Activated naive CD4-positive, alpha-beta T cell treated with anti-CD3 and anti-CD28 coated beads, Interleukin-2, amount 50 U/mL, for 72 hours (primary cell): ENCODE results near the gene GTSE1. TPM values are rescaled to one million over a fixed set of nuclear protein-coding genes. Genes with fewer than 3 reads are reported as not detected.
A peak's percentile ranks its signal among the peaks of the same experiment; 100 is the strongest.

Experiments used
- ATAC-seq, 2 donors: fragments of 150-1000 bp; cut with Tn5 transposase; 2 replicates each; pipeline ENCODE4 v1.10.0; 2021; ENCODE audit warnings: mild to moderate bottlenecking in 2 of 2, moderate library complexity in 2 of 2
- DNase-seq, 2 donors: peaks; one replicate each; pipeline ENCODE4 v3.0.0; 2021 to 2022; ENCODE audit warnings: low spot score in 2 of 2
- H3K27ac Mint-ChIP-seq, 2 donors: one replicate each; pipeline ENCODE4 v1.8.0; 2022; ENCODE audit warnings: mild to moderate bottlenecking in 2 of 2, mixed read lengths in 2 of 2
- H3K36me3 Mint-ChIP-seq, 2 donors: one replicate each; pipeline ENCODE4 v1.8.0; 2022; ENCODE audit warnings: mixed read lengths in 2 of 2
- H3K9me3 Mint-ChIP-seq, 2 donors: one replicate each; pipeline ENCODE4 v1.8.0; 2022; ENCODE audit warnings: mixed read lengths in 2 of 2
- total RNA-seq, 2 donors: library from RNA; stranded (reverse); gene quantifications; one replicate each; pipeline ENCODE4 v1.2.3, GENCODE V29; 2022

GTSE1 gene
- total RNA-seq, 2 donors from 2014 or later: 53.1 to 56.1 TPM

- peak; percentile 44 to 74 for DNase-seq
- H3K27ac Mint-ChIP-seq: peak within 1 kb of the TSS in 1 of 2 donors; percentile 20
- peaks cover 0 to 8% of the 10 kb centered on the region in 2 donors for H3K9me3 Mint-ChIP-seq
- peak; percentile 92 to 94 for ATAC-seq
- H3K36me3 Mint-ChIP-seq: peaks cover 14 to 31% of the 10 kb centered on the region in 2 donors
These were observed 29.0 kb upstream of the GTSE1 start, which contains the start of gene TTC38 for GRCh38 chr22:46267431-46268279. Gene TTC38, plus strand, starts transcription at chr22:46268008. Its CDS starts 32 bp downstream, at chr22:46268040.

- Mint-ChIP-seq H3K9me3 (peaks cover 0 to 8% of the 10 kb centered on the region in 2 donors), H3K36me3 (peaks cover 2 to 20% of the 10 kb centered on the region in 2 donors), H3K27ac (no peak overlapping the region)
- DNase-seq: peak in 1 of 2 donors; percentile 38
- ATAC-seq: no peak
These were observed 27.1 kb upstream of the GTSE1 start for GRCh38 chr22:46269564-46269963.

GRCh38 chr22:46272196-46272595 is 24.5 kb upstream of the GTSE1 start:
- ATAC-seq (no peak), DNase-seq (peak in 1 of 2 donors; percentile 28)
- peaks cover 0 to 4% of the 10 kb centered on the region in 2 donors for H3K9me3 Mint-ChIP-seq
- peaks cover 8 to 13% of the 10 kb centered on the region in 2 donors for H3K36me3 Mint-ChIP-seq
- H3K27ac Mint-ChIP-seq: no peak overlapping the region

GRCh38 chr22:46272762-46273431 is 23.8 kb upstream of the GTSE1 start:
- H3K36me3 Mint-ChIP-seq: peaks cover 9% of the 10 kb centered on the region in 2 donors
- no peak overlapping the region for H3K27ac Mint-ChIP-seq
- DNase-seq (peak in 1 of 2 donors; percentile 50), ATAC-seq (no peak)
- peaks cover 0 to 4% of the 10 kb centered on the region in 2 donors for H3K9me3 Mint-ChIP-seq

GRCh38 chr22:46273432-46274148 is 23.1 kb upstream of the GTSE1 start:
- Mint-ChIP-seq H3K36me3 (peaks cover 9 to 16% of the 10 kb centered on the region in 2 donors), H3K27ac (no peak overlapping the region), H3K9me3 (peaks cover 0 to 4% of the 10 kb centered on the region in 2 donors)
- ATAC-seq: peak in 1 of 2 donors; percentile 11
- DNase-seq: peak in 1 of 2 donors; percentile 50

- Mint-ChIP-seq H3K36me3 (peaks cover 9 to 16% of the 10 kb centered on the region in 2 donors), H3K27ac (no peak overlapping the region), H3K9me3 (peaks cover 0 to 4% of the 10 kb centered on the region in 2 donors)
- DNase-seq: peak in 1 of 2 donors; percentile 4
- ATAC-seq: no peak
These were observed 22.3 kb upstream of the GTSE1 start for GRCh38 chr22:46274381-46274780.

- ATAC-seq (peak in 1 of 2 donors; percentile 45), DNase-seq (peak in 1 of 2 donors; percentile 30)
- Mint-ChIP-seq H3K27ac (peak overlapping the region in 1 of 2 donors; percentile 5), H3K36me3 (peaks cover 9 to 16% of the 10 kb centered on the region in 2 donors), H3K9me3 (peaks cover 0 to 4% of the 10 kb centered on the region in 2 donors)
These were observed 21.1 kb upstream of the GTSE1 start for GRCh38 chr22:46275455-46276122.

GRCh38 chr22:46276563-46276962 is 20.1 kb upstream of the GTSE1 start:
- ATAC-seq: no peak
- no peak for DNase-seq
- Mint-ChIP-seq H3K27ac (no peak overlapping the region), H3K36me3 (peaks cover 9 to 16% of the 10 kb centered on the region in 2 donors), H3K9me3 (peaks cover 0 to 4% of the 10 kb centered on the region in 2 donors)

- Mint-ChIP-seq H3K36me3 (peaks cover 9 to 16% of the 10 kb centered on the region in 2 donors), H3K27ac (no peak overlapping the region), H3K9me3 (peaks cover 0 to 4% of the 10 kb centered on the region in 2 donors)
- DNase-seq: no peak
- ATAC-seq: no peak
These were observed 17.7 kb upstream of the GTSE1 start for GRCh38 chr22:46278656-46279645.

- Mint-ChIP-seq H3K27ac (peak overlapping the region in 1 of 2 donors; percentile 47), H3K36me3 (peaks cover 7 to 14% of the 10 kb centered on the region in 2 donors), H3K9me3 (peaks cover 0 to 3% of the 10 kb centered on the region in 2 donors)
- DNase-seq (no peak), ATAC-seq (no peak)
These were observed 16.4 kb upstream of the GTSE1 start for GRCh38 chr22:46280063-46280817.

GRCh38 chr22:46280999-46281623 is 15.6 kb upstream of the GTSE1 start:
- Mint-ChIP-seq H3K9me3 (no peaks in the 10 kb centered on the region), H3K36me3 (peaks cover 0 to 8% of the 10 kb centered on the region in 2 donors), H3K27ac (peak overlapping the region in 1 of 2 donors; percentile 47)
- no peak for ATAC-seq
- no peak for DNase-seq

- H3K27ac Mint-ChIP-seq: no peak overlapping the region
- H3K9me3 Mint-ChIP-seq: no peaks in the 10 kb centered on the region
- no peak for ATAC-seq
These were observed 14.6 kb upstream of the GTSE1 start for GRCh38 chr22:46281866-46282678.

GRCh38 chr22:46286006-46286405 is 10.7 kb upstream of the GTSE1 start:
- no peak overlapping the region for H3K27ac Mint-ChIP-seq
- no peaks in the 10 kb centered on the region for H3K9me3 Mint-ChIP-seq
- no peak for ATAC-seq
- no peak for DNase-seq
- H3K36me3 Mint-ChIP-seq: no peaks in the 10 kb centered on the region

More at GRCh38 chr22:46281866-46282678, 14.6 kb upstream of the GTSE1 start:
- peaks cover 0 to 8% of the 10 kb centered on the region in 2 donors for H3K36me3 Mint-ChIP-seq
- no peak for DNase-seq
